ENCODE measurements around the gene FANCB.

DNA sequence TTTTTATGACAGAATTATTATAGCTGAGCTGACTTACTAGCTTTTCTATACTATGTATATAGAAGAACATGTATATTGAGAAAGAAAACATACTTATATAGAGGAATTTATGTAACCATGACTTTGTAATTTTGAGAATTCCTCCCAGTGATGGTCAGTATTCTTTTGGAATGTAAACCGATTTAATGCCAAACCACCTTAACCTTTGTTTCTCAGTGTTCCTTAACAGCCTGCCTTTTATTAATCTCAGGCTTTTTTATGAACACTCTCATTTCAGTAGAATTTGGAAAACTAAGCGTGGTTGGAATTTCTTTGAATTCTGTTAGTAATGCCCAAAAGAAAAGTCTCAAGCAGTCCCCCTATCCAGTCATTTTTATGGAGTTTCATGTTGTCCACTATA lies 47.3 kb upstream of the FANCB start:
- TF ChIP-seq, protein P1, sequence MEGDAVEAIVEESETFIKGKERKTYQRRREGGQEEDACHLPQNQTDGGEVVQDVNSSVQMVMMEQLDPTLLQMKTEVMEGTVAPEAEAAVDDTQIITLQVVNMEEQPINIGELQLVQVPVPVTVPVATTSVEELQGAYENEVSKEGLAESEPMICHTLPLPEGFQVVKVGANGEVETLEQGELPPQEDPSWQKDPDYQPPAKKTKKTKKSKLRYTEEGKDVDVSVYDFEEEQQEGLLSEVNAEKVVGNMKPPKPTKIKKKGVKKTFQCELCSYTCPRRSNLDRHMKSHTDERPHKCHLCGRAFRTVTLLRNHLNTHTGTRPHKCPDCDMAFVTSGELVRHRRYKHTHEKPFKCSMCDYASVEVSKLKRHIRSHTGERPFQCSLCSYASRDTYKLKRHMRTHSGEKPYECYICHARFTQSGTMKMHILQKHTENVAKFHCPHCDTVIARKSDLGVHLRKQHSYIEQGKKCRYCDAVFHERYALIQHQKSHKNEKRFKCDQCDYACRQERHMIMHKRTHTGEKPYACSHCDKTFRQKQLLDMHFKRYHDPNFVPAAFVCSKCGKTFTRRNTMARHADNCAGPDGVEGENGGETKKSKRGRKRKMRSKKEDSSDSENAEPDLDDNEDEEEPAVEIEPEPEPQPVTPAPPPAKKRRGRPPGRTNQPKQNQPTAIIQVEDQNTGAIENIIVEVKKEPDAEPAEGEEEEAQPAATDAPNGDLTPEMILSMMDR (IDR thresholded peaks at IDR 0.05): no peak
- TF ChIP-seq POLR2A (IDR thresholded peaks at IDR 0.05): no peak

Data from ovary (tissue), 3 donors.